ENCODE results near the gene DDR2.

The DDR2 gene

GRCh38 chr1:162704673-162705424 lies 72.6 kb downstream of the DDR2 start:
- H3K4me3 ChIP-seq (ENCODE audit: low read depth, low read length), result no peak overlapping the region
- no peak for TF ChIP-seq CTCF (conservative IDR thresholded peaks at IDR 0.05; ENCODE audit: low read depth, low read length)
- no peak for DNase-seq (ENCODE audit: low read depth)

GRCh38 chr1:162706003-162706402 lies 73.7 kb downstream of the DDR2 start:
- no peak for DNase-seq (ENCODE audit: low read depth)
- no peak for TF ChIP-seq CTCF (conservative IDR thresholded peaks at IDR 0.05; ENCODE audit: low read depth, low read length)
- H3K4me3 ChIP-seq (ENCODE audit: low read depth, low read length), result no peak overlapping the region

GRCh38 chr1:162706606-162707005 lies 74.3 kb downstream of the DDR2 start:
- no peak overlapping the region for H3K4me3 ChIP-seq (ENCODE audit: low read depth, low read length)
- DNase-seq (ENCODE audit: low read depth), result no peak
- no peak for TF ChIP-seq CTCF (conservative IDR thresholded peaks at IDR 0.05; ENCODE audit: low read depth, low read length)

- DNase-seq (ENCODE audit: low read depth), result no peak
- H3K4me3 ChIP-seq (ENCODE audit: low read depth, low read length), result no peak overlapping the region
- TF ChIP-seq CTCF (conservative IDR thresholded peaks at IDR 0.05; ENCODE audit: low read depth, low read length), result no peak
Measured at GRCh38 chr1:162708286-162708685, 76.0 kb downstream of the DDR2 start.

- DNase-seq (ENCODE audit: low read depth), result no peak
- no peak overlapping the region for H3K4me3 ChIP-seq (ENCODE audit: low read depth, low read length)
Measured at GRCh38 chr1:162709132-162709860, 77.0 kb downstream of the DDR2 start.

GRCh38 chr1:162709870-162710269 lies 77.6 kb downstream of the DDR2 start:
- no peak overlapping the region for H3K4me3 ChIP-seq (ENCODE audit: low read depth, low read length)
- peak; percentile 45 for DNase-seq (ENCODE audit: low read depth)
- no peak for TF ChIP-seq CTCF (conservative IDR thresholded peaks at IDR 0.05; ENCODE audit: low read depth, low read length)

More at GRCh38 chr1:162709132-162709860, 77.0 kb downstream of the DDR2 start:
- TF ChIP-seq CTCF (conservative IDR thresholded peaks at IDR 0.05; ENCODE audit: low read depth, low read length), result no peak

All from choroid plexus epithelial cell (primary cell).